HG02642 (cell line): ENCODE results near the gene HOXA6.

Experiments
- ATAC-seq: cut with Tn5 transposase; IDR thresholded peaks from one replicate; pipeline ENCODE4 v1.9.1; 2021; ENCODE audit warnings: mild to moderate bottlenecking; ENCODE audit not compliant: unreplicated experiment, poor library complexity

Gene HOXA6

DNA sequence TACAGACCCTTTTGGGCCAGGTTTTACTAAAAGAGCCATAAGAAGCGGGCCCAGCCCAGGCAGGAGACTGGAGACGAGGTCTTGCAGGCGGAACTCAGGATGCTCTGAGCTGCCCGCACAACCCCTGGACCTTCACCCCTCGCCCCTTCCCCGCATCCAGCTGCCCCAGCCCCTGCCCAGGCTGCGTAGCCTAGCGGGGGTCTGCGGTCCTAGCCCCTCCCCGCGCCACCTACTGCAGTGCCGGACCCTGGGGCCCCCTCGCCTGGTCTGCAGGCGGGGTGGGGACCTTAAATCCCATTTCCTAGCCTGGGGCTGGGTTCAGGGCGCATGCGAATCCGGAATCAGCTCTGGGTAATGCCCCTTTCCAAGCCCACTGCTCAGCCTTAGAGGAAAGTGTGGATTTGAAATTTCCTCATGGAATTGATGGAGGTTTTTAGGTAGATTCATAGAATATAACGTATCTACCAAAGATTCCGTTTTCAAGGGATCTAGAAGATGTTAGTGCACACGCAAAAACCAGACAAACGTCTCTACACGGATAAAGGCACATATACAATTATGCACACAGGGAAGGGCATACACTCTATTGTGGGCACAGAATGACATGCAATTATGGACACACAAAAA is 5.4 kb upstream of the HOXA6 start:
- ATAC-seq, result no peak

DNA sequence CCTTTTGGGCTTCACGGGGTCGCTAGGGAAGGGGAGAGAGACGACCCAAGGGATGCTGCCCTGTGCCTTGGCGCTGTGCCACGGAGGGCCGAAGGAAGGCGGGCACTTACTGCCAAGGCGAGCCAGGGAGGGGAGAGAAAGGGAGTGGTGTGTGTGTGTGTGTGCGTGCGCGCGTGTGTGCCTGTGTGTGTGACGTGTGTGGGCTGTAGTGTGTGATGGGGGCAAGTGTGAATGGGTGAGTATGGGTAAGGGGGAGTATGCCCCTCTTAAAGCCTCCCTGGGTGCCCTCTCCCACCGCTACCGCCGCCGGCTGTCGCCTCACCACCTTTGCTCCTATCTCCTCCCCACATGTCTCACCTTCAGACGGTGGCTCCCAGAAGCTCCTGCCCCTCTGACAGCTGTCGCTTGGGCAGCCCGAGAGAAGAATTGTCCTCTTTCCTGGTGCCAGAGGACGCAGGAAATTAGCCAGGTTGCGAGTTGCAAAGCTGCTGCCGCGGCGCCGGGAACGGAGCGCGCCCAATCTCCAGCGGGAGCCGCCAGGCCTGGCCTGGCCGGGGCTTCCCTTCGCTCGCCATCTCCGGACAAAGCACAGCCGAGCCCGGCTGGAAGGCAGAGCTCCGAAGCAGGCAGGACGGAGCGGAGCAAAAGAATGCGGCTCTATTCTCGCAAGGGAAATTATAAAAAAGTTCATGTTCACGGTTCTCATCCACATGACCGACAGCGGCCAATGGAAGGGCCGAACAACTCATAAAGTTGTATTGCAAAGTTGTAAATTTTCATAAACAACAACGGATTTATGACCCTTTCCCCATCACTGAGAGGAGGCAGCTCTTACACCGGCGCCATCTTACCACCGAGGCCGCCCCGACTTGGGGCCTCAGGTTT is 4.6 kb upstream of the HOXA6 start, which contains the start of gene HOXA3:
HOXA3 (minus strand) TSS at position 653 of the 885 bp plus-strand sequence. CDS start 41,943 bp downstream, outside the sequence.
- ATAC-seq, result no peak

DNA sequence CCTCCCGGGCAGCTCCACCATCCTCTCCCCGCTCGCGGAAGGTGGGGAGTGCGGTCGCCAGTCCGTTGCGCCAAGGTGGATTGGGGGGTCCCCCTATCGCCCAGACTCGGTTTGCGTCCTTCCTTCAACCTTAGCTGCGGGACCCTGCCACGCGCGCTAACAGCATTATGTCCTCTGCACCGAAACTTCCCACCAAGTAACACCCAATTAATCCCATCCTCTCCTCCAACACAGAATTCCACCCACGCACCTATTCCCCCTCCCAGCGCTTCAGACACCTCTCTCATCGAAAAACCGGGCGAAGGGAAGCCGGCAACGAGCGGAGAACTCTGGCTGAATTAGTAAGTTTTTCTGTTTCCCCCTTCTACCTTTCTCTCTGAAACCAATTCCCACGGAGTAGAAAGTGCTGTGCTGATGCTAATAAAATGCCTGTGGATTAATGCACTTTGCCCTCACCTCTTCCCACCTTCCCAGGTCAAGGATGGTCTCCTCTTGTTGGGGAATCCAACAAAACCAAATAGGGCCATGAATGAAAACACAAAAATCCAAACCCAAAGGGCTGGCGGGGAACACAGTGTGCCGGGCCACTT is 3.9 kb upstream of the HOXA6 start:
- no peak for ATAC-seq

DNA sequence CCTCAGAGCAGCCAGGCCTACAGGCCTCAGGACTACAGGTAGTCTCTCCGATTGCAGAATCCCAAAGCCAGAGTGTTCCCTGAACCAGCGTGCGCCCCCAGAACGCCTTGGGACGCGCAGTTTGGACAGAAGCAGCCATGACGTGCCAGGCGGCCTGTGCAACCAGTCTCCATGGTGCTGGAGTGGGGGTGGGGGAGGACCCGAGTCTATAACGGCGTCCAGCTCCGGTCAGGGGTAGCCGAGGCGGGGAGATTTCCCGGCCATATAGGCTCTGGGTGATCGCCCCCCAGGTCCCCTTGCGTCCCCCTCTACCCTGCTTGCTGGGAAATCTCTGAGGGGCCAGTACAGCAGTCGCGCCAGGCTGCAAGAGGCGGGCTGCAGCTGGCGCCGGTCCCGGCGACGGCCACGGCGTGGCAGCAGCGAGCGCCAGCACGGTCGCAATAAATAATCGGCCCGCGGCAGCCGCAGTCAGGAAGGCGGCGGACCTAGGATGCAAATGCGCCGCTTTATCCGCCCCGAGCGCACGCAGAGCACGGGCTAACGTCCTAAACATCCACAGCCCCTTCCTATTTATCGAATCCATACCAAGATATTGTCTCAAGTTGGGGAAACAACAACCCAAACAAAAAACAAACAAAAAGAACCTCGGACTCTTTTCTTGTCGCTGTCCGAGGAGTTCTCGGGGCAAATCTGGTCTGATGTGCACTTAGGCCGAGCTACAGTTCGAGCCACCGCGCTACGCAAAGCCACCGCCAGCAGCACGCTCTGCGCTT is 3.2 kb upstream of the HOXA6 start:
- peak; percentile 73 for ATAC-seq

DNA sequence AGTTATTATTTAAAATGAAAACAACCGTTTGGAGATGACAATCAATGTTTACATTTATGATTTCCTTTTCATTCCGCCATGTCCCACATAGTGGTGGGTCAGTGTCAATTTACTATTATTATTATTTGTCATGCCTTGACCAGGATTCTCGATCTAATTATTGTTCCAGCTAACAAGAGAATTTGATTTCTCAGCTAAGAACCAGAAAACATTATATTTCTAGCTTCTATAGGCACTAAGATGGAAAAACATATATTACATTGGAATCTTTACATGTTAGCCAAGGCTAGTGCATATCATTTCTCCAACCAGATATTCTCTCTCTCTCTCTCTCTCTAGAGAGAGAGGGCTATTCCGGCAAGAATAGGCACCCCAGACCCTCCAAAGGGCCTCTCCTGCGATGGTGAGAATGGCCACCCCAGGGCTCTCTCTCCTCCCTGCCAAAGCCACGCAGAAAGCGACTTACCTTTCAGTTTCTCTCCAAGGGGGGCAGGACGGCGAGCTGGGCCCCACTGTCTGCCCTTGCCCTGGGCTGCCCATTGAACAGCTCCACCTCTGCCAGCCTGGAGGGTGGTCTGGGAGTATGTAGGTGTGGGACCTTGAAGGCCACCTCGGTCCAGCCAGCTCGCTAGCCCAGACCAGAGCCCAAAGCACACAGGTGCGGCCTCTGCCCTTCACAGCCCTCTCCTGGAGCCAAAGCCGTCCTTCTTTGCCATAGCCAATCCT is 2.4 kb upstream of the HOXA6 start:
- no peak for ATAC-seq

DNA sequence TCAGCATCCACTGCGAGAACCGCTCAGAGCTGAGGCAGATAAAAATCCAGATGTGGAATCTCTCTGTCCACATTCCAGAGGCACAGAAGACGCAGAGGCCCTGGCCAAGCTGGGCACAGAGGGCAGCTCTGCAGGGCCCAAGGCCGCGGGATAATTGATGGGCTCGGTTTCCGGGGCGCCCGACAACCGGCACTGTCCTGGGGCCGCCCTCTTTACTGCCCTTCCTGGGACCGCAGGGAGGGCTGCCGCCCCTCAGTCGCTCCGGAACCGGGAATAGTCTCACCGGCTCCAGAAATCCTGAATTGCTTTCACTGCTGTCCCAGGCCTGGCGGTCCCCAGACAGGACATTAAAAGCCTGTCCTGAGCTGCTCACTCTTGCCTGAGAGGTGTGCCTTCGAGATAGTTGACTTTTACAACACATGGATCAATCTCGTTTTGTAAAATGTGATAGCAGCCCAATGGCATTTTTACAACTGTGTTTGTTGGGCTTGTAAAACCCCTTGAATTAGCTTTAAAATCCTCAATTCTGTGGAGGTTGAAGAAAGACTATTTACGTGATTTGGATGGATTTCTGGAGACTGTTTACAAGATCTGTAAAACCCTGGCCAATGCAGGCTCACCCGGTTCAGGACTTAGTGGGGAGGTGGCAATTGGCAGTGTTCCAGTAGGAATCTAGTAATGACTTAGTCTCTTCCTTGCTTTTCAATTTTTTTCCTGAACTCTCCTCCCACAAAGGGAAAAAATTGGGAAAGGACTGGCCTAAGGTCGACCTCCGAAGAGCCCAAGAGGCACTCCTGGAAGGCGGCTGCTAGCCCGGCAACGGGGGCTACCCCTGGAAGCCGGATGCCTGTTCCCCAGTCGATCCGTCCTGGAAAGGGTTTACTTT is 1.4 kb upstream of the HOXA6 start:
- ATAC-seq, result no peak

DNA sequence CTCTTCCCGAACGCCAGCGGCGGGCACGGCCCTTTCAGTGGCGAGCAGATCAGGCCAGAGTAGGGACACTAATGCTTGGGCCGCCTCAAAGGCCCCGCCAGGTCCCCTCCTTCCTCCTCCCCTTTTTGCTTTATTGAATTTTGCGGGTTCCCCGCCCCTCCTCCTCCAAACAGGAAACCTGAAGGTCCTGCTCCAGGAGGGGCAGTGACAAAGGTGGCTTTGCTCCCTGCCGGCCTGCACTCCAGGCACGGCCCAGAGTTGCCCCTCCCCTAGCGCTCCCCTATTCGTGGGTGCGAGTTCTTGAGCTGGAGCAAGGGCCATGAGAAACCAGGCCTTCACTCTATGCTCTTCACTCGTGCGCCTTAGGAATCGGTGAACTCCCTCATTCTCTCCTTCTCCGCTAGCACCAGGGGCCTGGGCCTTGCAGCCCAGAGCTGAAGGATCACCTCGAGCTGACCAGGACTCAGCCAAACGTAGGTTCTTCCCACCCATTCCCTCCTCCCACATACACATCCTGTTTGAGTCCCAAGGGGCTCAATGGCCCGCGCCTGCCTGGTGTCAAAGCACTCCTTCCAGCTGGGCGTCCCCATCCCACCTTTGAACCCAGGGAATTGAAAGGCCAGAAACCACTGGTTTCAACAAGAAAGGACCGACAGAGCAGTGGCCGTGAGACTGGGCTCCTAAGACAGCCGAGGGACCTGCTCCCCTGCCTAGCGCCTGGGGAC is 619 bp upstream of the HOXA6 start:
- ATAC-seq, result no peak

DNA sequence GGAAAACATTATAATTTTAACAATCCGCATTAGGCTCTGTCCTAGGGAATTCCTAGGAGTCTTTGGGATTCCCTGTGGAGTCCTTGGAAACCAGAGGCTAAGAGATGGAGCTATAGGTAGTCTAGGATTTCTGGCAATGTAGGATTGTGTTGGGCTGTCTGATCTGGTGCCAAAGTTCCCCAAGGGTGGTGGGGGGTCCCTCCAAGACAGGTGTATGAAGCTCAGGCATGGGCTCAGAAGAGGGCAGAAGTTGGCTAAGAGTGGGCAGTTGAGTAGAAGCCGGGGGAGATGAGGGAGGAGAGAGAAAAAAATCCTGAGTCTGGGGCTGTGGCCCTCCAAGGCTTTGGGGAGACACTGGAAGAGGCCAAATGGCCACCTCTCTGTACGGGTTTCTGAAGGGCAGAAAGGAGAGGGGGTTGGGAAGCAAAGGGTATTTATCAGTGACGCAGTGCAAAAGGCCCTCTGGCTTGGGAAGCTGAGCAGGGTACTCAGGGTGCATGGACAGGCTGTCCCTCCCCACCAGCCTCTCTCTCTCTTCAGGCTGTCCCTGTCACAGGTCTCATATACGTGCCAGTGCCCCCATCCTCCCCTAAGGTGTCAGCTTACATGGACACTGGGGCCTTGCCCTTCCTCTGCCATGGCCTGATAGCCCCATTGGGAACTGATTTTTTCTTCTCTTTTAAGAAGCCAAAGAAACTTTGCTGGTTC is 929 bp downstream of the HOXA6 start:
- ATAC-seq, result no peak

DNA sequence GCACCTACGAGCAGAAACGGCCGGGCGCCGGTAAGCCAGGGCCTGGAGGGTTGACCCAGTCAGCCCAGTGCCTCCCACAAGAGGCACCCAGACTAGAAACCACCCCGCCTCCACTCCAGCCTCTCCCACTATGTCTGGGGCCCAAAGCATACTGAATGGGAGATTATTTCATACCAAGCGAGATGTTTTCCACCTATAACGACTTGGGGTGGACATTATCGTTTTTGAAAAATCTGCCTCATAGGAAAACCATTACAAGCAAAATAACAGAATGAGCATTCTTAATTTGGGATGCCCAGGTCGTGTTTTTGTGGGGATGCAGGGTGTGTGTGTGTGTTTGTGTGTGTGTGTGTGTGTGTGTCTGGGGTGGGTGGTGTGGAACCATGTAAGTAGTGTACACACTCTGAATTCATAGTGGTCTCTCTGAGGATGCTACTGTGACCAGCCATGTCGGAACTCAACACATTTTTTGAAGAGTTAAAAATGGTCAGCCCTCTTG is 1.6 kb downstream of the HOXA6 start:
- ATAC-seq, result no peak

DNA sequence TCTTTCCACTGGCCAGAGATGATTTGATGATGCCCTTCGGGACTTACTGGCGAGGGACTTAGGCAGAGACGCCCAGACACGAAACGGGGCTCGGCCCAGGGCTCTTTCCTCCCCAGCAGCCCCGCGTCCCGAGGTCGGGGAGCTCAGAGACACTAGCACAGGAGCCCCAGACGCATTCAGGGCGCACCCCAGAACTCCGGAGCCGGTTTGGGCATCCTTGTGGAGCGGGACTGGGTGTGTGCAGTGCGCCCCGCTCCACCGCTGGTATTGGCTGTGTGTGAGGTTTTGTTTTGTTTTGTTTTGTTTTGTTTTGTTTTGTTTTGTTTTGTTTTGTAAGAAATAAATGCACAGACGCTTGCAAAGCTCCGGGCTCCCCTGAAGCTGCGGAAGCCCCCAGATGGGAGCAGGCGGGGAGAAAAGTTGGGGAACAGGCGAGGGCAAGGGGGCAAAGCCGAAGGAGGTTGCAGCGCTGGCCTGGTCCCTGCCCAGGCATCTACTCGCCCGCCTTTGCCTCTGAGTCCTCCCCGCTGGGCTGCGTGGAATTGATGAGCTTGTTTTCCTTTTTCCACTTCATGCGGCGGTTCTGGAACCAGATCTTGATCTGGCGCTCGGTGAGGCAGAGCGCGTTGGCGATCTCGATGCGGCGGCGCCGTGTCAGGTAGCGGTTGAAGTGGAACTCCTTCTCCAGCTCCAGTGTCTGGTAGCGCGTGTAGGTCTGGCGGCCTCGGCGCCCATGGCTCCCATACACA is 2.2 kb downstream of the HOXA6 start:
- ATAC-seq, result no peak

DNA sequence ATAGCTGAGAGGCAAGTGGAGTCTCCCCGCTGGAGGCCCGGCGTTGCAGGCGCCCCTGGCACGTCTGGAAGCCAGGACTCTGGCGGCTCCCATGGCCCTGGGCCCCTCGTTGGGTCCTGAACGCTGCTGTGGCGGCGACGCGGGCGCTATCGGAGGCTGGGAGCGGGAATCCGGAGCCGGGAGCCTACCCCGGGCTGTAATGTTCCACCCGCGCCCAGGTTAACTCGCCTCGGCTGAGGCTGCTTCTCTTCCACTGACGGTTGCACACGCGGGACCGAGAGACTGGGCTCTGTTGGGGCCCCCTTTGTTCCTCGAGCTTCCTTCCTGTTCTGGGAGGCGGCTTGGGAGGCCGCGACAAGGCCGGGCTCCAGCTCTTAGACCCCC is 2.8 kb downstream of the HOXA6 start:
- no peak for ATAC-seq

DNA sequence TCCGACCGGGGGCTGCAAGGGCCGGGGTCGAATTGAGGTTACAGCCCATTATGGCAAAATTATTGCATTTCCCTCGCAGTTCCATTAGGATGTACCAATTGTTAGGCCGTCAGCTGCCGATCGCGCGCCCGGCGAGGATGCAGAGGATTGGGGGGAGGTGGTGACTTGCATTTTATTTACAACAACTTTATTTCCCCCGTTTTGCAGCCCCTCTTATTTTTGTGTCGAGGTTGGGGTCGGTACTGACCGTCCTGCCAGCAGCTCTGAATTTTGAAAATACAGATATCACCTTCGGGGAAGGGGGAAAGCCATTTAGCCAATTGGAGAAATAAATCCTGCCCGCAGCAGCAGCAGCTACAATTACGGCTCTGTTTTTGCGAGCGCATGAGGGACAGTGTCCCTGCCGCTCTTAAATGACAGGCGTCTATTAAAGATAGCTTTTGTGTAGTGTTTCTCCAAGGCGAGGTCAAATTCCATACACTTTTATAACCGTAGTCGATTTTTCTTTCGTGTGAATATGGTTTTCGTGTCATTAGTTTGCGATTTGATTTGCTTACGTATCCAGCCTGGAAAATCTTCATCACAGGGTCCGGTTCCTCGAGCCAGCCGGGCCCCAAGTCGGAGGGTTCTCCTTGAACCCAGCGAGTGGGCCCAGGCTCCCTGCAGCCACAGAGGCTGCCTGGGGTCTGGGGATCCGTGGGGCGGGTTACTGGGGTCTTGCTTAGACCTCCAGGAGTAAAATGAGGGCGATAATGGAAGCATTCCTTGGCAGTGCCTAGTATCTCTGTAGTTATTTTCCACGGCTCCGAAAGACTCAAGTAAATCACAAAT is 3.4 kb downstream of the HOXA6 start:
- no peak for ATAC-seq

DNA sequence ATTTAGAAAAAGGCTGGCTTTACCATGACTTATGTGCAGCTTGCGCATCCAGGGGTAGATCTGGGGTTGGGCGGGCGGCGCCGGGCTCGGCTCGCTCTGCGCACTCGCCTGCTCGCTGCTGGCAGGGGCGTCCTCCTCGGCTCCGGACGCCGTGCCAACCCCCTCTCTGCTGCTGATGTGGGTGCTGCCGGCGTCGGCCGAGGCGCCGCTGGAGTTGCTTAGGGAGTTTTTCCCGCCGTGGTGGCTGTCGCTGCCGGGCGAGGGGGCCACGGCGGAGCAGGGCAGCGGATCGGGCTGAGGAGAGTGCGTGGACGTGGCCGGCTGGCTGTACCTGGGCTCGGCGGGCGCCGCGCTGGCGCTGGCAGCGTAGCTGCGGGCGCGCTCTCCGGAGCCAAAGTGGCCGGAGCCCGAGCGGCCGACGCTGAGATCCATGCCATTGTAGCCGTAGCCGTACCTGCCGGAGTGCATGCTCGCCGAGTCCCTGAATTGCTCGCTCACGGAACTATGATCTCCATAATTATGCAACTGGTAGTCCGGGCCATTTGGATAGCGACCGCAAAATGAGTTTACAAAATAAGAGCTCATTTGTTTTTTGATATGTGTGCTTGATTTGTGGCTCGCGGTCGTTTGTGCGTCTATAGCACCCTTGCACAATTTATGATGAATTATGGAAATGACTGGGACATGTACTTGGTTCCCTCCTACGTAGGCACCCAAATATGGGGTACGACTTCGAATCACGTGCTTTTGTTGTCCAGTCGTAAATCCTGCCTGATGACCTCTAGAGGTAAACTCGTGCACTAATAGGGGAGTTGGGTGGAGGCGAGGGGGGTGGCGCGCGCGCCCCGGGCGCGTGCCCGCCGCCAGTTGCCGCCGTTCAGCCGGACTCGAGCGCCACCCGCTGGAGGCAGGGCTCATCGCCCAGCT is 4.3 kb downstream of the HOXA6 start, which contains the start of gene HOXA5:
HOXA5 (minus strand) TSS at position 659 of the 927 bp plus-strand sequence; CDS start at position 585, 74 bp downstream.
- no peak for ATAC-seq

DNA sequence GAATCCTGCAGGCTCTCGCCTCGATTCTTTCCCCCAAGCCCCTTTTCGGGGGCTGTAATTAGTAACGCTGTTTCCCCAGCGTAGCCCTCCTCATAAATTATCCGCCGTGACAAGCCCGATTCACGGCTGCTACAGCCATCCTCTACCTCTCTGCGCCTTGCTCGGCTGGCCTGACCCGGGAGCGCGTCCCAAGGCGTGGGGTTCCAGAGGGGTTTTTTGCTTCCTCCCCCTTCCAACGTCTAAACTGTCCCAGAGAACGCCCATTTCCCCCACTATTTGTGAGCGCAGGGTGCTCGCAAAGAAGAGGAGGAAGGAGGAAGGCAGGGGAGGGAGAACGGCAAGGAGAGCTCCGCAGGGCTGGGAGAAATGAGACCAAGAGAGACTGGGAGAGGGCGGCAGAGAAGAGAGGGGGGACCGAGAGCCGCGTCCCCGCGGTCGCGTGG is 5.0 kb downstream of the HOXA6 start:
- no peak for ATAC-seq
